HEK293T (cell line): ENCODE measurements around the gene ZIC1.

ENCODE experiments used
- CTBP1 ChIP-seq: fragments of 450-650 bp; IDR thresholded peaks from 2 replicates; pipeline ENCODE4 v1.6.1; 2016; ENCODE audit warnings: borderline replicate concordance
- ELF4 ChIP-seq: fragments of 450-650 bp; IDR thresholded peaks from 2 replicates; pipeline ENCODE4 v1.6.1; 2017; ENCODE audit warnings: antibody characterized with exemption
- LEF1 ChIP-seq: fragments of 450-650 bp; IDR thresholded peaks from 2 replicates; pipeline ENCODE4 v1.6.1; 2017; ENCODE audit warnings: mild to moderate bottlenecking, borderline replicate concordance

DNA sequence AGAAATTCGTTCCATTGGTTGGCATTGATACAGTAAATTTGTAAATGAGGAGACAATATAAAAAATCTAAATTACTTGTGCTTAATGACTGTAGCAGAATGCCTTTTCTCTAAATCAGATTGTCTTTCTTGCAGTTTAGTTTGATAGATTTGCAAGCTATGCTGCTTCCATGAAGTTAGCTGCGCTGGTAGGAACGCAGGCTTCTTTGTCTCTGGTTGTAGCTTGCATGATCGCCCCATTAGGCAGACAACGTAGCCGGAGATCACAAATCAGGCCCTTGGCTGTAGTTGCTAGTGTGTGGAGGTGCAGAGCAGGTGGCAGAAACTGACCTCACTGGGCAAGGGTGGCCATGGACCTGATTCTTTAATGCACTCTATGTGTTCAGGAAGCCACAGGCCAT is 6.1 kb downstream of the ZIC1 start:
- no peak for TF ChIP-seq LEF1
- TF ChIP-seq CTBP1: no peak
- no peak for TF ChIP-seq ELF4
